ENCODE results near the gene GPSM3.
A peak's percentile ranks its signal among the peaks of the same experiment; 100 is the strongest.
"Not testable (repeated sequence)": the region's sequence is repeated elsewhere in the genome, so short reads cannot be mapped to it uniquely, and the experiment has no call there.

GPSM3 gene

DNA sequence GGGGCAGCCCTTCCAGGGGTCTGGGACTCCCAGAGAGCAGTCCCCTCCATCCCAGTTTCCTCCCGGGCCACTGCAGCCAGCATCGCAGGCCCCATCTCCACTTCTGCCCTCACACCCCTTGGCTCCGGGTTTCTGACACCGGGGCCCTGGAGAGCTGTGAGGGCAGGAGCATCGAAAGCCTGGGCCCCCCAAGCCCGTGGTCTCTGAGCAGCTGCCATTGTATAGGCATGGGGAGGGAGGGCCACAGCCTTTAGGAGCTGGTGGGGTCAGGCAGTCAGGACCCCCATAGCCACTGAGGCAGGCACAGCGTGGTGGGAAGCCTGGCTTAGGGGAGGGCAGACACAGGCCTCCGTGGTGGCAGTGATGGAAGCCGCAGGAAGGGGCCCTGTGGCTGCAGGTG is 9.7 kb upstream of the GPSM3 start:
- no peak for DNase-seq

DNA sequence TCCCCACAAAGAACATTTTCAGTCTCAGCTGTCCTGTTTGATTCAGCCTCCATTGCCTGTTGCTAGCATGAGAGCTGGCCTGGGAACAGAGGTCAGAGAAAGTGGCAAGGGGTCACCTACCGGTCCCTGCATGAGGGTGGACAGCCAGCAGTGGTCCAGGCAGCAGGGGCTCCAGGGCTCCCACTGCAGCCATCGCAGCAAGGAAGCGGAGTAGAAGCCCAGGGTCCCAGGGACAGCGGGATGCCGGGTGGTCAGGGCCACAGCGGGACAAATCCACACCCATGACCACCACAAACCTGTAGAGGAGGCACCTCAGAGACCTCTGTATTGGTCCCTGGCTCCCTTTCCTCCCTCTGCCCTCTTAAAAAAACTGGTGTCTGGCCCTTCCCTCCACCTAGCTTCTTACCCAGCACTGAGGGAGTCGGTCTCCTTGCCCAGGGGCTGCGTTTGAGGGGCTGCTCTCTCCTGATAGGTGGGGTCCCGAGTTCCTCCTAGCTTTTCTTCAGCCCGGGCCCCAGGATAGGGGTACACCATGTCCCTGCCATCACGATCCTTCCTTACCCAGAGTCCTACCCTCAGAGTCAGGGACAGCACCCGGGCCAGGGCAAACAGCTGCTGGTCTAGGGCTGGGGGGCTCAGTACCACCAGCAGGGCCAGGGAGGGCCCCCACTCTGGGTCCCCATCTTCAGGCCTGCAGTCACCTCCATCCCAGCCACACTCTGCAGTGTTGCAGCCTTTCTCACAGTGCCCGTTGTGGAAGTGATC is 8.4 kb upstream of the GPSM3 start:
- DNase-seq, result no peak

DNA sequence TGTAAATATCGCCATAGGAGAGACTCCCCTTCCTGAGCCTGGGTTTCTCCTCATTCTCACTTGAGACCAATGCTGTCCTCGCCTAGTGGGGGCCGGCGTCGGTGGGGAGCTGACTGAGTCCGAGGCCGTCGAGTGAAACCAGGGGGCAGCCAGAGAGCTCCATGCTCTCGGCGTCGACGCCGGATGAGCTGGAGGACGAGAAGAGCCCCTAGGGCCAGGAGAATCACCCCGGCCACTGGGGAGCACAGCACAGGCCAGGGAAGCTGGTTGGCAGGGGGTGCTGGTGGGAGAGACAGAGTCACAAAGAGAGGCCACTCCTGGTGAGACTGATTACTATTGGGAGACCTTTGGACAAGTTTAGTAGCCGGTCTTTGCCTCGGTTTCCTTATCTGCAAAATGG is 6.4 kb upstream of the GPSM3 start:
- no peak for DNase-seq

DNA sequence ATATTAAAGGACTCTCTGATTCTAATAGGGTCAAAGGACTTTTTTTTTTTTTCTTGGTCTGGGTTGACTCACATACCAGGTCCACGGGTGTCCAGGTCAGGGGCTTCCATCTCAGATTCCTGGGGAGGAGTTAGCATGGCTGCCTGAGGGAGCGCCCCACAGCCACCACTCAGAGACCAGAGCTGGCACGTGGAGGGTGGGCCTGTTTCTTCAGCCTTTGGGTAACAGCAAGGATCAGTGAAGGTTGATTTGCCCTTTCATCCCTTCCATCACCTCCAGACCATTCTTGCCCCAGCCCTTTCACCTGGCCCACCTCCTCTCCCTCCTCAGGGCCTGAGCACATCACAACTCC is 5.9 kb upstream of the GPSM3 start:
- DNase-seq, result no peak

DNA sequence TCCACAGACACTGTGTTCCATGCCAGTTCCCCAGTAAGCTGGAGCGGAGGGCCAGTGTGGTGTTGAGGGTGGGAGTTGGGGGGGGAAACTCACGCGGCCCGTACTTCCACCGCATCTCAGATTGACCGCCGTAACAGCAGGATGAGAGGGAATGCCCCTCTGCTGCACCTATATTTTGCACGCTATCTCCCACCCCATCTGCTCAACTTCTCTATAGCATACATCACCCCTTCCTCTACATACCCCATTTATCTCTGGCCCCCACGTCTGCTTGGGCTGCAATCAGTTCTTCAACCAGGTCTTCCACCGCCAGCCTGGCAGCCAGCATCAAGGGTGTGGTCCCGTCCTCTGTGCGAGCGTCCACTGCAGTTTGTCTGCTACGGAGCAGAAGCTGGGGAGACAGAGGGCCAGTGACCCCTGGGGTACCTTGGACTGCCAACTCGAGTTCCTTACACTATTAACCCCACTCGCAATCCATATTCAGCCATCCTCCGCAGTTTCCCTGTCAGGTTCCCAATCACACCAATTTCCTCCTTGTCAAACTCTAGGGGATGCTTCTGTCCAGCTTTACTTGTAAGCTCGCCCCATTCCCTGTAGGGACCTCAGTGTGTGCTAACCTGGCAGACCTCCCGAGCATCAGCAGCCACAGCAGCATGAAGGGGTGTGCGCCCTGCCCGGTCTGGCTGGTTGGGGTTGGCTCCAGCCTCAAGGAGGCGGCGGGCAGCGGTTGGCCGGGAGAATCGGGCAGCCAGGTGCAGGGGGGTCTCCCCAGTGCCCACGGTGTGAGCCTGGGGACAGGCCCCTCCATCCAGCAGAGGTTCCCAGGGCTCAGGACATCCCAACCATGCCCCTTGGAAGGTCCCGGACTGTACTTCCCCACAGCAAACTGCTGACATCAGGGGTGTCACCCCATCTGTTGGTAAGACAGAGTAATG is 4.5 kb upstream of the GPSM3 start:
- no peak for DNase-seq

DNA sequence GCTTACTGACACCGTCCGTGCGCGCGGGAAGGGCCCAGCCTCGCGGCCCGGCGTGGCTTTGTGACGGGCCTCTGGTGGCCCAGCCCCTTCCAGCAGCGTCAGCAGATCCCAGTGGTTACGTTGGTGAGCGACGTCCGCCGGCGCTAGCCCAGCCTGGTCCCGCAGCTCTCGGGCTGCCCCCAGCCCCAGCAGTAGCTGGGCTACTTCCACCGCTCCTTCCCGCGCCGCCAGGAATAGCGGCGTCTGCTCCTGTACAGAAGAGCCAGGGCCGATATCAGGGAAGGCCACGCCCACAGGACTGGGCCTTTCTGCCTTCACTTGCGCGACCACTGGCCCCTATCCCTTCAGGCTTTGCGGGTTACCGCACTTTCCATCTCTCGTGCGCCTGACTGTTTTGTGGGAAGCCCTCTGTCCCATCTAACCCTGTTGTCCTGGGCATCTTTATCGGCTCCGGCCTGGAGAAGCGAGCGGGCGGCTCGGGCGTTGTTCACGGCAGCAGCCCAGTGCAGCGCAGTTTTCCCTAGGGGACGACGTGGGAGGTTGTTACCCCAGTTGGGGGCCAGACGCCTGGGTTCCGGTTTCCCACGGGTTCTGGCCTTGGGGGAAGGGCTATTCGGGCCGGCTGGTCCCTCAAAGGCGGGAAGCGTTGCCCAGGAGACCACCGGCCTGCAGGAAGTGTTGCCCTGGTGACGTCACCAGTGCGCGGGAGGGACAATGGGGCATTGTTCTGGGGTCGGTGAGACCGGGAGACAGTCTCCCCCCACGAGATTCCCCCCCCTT is 3.6 kb upstream of the GPSM3 start:
- DNase-seq, result peak; percentile 43

DNA sequence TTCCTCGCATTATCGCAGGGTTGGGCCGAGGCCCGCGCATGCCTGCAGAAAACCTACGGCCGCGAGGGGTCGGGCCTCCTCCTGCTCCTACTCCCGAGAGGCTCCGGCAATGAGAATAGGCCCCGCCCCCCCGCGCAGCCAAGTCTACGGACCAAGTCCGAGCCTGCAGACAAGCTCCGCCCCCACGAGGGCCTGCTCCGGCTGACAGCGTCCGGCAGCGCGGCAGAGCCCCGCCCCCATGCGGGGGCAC is 3.1 kb upstream of the GPSM3 start:
- peak; percentile 98 for DNase-seq

DNA sequence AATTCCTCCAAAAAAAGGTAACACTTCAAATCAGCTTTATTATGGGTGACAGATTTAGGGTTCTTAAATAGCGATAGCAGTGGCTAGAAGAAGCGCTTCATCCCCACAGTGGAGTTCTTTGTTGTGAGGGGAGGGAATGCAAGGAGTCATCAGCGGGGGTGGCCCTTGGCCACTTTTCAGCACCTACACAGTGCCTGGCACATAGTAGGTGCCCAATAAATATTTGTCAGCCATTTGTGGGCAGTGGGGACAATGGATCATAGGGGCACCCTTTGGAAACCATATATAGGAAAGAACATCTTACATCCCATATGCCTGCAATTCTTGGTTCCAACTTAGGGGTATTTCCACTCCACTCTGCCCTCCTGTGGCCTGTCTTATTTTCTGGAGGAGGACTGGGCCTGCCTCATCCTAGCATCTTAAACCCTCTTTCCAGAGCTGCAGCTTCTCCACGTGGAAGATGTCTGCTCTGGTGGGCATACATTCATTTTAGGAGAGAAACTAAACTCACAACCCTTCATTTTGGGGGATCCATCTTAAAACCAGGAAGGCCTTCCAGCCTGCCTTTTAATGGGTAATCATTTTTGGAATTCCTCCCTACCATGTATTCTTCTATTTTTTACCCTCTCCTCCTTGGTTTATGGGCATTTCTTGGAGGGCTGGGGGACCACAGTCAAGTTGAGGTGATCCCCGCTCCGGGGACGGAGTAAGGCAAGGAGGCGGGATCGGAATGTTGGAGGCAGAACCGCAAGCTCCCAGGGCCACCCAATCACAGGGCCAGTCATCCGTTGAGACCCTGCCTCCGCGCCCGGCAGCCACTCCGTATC is 2.6 kb upstream of the GPSM3 start:
- no peak for DNase-seq

DNA sequence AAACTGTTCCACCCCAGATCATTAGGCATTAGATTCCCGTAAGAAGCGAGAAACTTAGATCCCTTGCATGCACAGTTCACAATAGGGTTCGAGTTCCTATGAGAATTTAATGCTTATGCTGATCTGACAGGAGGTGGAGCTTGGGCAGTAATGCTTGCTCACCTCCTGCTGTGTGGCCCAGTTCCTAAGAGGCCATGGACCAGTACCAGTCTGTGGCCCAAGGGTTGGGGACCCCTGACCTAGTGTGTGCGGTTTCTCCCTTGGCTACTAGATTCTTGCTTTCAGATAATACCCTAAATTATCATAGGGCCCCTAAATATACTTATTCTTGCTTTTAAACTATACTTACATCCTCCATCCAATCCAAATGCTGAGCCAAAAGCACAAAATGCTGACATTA is 1.9 kb upstream of the GPSM3 start:
- no peak for DNase-seq

DNA sequence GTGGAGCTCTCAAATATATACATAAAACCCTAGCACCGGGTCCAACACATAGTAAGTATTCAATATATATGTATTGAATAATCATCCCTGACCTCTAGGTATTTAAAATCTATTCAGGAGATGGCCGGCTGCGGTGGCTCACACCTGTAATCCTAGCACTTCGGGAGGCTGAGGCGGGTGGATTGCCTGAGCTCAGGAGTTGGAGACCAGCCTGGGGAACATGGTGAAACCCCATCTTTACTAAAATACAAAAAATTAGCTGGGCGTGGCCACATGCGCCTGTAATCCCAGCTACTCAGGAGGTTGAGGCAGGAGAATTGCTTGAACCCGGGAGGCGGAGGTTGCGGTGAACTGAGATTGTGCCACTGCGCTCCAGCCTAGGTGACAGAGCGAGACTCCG is 653 bp upstream of the GPSM3 start:
- DNase-seq, result not testable (repeated sequence)

DNA sequence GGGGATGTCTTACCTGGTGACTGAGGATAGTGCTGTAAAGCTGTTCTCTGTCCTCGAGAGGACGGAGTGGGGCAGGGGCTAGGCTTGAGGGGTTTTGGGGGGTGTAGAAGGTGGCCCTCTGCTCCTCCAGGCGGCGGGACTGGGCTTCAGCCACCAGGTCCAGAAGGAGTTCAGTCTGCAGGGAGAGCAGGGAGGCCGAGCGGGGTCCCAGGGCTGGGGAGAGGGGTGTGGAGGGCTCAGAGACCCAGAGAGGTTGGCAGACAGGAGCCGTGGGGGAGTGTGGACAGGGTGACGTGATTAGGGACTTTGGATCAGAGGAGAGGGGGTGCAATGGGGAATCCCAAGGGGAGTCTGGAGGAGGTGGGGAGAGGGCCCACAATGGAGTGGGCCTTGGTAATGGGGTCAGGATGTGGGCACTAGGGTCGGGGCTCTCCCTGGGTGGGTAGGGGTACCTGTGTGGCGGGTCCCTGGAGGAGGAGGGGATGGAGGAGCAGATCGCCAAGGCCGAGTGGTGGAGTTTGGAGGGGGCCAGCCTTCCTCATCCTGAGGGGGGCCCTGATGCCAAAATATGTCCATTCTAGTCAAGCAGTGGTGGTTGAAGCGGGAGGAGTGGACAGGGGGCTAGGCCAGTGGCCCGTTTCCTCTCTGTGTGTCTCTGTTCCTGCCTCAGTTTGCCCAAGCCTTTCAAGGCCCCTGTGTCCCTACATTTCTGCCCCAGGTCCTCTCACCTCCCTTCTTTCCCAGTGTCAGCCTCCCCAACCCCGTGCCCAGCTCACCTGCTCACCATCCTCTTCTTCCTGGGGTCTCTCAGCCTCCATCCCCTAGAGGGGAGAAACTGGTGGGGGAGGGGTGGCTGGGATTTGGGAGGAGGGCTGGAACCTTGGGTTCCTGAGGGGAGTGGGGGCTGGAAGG is 491 bp downstream of the GPSM3 start:
- no peak for DNase-seq

DNA sequence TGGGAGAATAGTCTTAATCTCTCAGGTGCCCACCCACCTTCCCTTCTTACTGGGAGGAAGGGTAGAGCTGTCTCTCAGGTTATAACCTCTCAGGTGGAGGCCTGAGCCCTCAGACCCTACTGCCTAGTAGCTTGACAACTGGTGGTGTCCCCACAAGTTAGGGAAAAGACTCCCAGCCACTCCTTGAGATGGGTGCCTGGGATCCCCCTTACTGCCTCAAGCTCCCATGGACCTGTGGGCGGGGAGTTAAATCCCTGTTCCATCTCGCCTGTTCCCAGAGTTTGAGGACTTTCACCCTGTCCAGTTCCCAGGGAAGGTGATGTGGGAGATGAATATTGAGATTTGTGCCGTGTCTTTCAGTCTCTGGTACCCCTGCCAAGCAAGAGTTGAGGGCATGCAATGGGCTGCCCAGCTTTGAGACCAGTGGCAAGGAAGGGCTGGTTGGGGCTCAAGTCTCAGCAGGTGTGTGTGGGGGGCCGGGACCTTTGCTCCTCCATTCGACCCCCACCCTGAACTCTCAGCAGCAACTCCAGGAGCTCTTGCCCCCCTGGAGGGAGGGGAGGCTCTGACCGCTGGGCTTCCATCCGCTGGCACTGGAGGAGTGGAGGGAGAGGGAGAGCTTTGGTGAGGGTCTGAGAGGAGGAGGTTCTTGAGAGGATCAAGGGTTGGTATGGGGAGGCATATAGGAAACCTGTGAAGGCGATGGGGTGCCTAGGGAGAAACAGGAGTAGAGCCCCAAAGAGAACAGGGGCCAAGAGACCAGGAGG is 1.3 kb downstream of the GPSM3 start:
- DNase-seq, result no peak

DNA sequence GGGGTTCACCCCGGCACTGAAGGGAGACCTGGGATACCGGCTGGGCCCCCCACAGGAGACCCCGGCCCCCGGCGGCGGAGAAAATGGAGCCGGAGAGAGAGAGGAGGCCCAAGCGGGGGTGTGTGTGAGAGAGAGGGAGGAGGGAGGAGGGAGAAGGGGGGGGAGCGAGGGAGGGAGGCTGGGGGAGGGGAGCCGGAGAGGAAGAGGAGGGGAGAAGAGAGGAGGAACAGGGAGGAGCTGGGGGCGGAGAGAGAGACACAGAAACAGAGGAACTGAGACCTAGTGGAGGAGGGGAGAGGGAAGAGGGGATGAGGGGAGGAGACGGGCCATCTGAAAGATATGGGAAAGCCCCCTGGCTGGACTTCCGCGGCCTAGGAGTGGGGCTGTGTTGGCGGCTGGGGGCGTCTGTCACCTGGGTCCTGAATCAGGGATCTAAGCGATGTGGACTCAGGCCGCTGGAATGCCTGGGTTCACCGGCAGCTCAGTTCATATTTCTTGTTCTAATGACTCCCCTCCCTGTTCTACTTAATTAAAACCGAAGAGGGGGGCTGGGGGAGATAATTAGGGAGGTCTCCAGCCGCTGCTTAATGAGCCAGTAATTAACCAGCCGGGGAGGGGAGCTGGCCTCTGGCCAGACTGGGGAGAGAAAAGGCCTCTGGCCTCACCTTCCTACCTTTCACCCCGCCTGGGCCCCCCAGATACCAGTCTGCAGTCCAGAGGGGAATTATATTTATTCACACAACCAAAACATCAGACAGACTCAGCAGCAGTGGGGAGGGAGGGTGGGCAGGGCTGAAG is 2.2 kb downstream of the GPSM3 start, which contains the start of gene PBX2:
PBX2 (minus strand) TSS at position 149 of the 798 bp plus-strand sequence. CDS start 287 bp downstream, outside the sequence.
- peak; percentile 68 for DNase-seq

DNA sequence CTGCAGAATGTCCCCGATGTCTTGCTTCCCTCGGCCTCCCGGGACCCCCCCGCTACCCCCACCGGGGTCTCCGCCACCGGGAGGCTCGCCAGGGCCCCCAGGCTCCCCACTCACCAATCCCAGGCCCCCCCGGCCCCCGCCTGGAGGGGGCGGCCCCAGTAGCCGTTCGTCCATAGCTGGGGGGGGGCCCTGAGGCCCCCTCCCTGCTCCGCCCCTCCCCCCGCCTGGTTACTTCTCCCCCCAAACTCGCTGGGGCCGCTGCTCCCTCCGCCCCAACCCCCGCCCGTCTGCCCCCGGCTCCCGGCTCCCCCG is 2.7 kb downstream of the GPSM3 start:
- DNase-seq, result no peak

DNA sequence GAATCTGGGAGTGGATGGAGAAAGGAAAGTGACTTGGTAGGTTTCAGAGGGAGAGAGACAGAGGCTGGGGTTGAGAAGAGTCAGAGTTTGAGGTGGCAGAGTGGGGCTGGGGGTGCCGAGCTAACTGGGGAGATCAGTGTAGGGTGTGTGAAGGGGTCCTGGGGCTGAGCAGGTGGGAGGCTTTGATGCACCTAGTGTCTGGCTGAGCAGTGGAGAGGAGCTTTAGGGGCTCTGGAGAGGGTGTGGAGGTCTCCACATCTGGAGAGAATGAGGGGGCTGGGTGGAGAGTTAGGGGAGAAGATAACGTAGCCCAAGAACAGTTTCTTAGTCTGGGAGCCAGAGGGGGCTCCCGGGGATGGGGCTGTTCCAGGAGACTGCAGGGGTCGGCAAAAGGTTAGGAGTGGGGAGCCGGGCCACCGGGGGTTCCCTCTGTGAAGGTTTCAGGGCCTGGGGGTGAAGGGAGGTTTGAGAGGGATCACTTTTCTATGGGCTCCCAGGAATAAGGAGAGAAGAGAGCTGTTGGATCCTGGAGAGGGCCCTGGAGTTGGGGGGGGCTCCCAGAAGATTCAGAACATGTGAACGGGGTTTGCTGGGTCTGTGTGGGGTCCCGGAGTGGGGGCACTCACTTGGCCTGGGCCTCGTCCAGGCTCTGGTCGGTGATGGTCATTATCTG is 3.2 kb downstream of the GPSM3 start:
- DNase-seq, result no peak

DNA sequence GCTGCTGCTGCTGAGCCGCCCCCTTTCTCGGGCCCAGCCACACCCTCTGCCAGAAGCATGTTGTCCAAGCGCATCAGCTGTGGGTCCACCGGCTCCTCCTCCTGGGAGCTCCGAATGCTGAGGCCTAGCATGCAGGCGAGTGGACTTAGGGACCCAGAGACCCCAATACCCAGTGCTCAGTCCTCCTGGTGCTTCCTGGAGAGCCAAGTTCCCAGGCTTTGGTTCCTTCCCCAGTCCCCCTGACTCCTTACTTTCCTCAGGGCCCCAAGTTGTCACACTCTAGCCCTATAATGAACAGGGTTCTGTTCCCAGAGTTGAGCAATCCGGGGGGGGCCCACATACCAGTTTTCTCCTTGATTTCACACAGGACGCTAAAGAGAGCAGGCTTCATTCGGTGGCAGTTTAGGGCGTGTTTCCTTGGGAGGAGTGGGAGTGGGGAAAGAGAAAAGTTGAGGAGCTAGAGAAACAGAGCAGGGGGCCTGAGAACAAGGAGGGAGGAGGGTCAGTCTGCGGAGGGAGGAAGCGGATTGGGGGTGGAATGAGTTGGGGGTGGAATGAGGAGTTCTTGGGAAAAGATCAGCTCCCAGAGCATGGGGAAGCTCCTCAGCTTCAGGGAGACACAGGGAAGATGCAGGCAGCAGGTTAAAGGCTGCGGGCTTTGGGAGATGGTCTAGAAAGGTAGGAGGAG is 3.9 kb downstream of the GPSM3 start:
- DNase-seq, result no peak

DNA sequence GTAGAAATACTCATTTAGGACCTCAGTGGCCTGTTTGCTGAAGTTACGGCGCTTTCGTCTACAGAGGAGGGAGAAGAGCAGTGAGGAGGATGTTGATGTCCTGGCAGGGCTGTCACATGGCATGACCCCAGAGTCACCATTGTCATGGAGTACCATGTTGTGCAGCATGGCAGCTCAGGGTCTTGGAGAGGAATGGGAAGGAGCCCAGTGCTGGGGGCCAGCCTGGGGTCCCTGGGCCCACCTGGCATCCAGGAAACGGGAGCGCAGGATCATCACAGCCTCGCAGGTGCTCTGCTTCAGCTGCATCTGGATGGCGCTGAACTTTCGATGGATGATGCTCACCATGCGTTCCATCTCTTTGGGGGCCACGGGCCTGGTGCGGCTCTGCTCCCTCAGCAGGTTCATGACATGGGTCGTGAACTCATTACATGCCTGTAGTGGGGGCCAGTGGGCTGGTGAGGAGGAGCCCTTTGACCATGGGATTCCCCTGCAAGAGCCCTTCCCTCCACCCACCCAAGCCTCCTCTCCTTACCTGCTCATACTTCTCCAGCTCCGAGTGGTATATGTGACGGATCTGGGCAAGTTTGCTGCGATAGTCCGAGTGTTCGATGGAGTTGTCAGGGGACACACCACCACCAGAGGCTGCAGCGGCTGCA is 4.6 kb downstream of the GPSM3 start:
- not testable (repeated sequence) for DNase-seq

DNA sequence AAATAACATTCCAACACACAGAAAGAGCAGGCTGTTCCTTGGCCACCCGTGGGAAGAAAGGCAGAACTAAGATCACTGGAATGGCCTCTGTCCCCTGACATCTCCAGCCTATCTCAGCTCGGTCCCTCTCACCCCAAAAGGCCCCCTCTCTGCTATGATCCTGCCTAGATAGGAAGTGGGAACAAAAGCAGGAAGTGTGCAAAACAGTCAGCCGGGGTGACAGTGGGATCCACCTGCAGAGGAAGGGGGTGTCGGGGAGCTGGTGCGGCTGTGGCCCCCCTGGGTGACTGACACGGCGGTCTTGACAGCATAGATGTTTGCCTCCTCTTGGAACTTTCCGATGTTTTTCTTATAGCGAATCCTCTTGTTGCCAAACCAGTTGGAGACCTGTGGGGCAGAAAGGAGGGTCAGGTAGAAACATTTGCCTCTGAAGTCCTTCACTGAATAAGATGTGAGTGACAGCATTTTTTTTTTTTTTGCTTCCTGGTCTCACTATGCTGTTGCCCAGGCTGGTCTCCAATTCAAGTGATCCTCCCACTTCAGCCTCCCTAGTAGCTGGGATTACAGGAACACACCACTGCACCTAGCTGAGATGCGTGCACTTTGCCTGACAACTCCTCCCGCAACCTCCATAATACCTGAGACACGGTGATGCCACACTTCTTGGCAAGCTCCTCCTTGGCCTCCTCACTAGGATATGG is 5.3 kb downstream of the GPSM3 start:
- no peak for DNase-seq
